ENCODE results near the gene TMEM238.

TMEM238 gene

GRCh38 chr19:55354698-55355212 lies 29.3 kb downstream of the TMEM238 start, which contains the start of gene COX6B2:
Gene COX6B2 (minus strand): TSS chr19:55354719. CDS start chr19:55354521, 198 bp downstream.
- DNase-seq = no peak

GRCh38 chr19:55353803-55354697 lies 30.0 kb downstream of the TMEM238 start:
- no peak for DNase-seq

DNA sequence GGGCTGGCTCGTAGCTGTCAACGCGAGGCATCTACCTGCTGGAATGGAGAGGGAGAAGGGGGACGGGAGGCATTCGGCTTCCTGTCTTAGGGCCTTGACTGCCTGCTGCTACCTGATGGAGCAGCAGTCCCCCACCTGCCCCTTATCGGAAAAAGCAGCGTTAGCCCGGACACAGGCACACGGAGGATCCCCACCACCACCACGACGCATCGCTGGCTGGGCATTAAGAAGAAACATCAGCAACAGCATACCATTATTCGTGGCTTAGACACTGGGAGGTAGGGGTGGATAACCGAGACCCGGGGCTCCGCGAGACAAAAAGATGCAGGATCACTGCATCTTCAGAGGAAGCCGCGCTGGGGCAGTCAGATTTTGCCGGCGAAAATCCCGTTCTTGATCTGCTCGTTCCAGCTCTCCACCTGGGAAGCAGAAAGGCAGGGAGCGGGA lies 30.7 kb downstream of the TMEM238 start:
- no peak for DNase-seq

DNA sequence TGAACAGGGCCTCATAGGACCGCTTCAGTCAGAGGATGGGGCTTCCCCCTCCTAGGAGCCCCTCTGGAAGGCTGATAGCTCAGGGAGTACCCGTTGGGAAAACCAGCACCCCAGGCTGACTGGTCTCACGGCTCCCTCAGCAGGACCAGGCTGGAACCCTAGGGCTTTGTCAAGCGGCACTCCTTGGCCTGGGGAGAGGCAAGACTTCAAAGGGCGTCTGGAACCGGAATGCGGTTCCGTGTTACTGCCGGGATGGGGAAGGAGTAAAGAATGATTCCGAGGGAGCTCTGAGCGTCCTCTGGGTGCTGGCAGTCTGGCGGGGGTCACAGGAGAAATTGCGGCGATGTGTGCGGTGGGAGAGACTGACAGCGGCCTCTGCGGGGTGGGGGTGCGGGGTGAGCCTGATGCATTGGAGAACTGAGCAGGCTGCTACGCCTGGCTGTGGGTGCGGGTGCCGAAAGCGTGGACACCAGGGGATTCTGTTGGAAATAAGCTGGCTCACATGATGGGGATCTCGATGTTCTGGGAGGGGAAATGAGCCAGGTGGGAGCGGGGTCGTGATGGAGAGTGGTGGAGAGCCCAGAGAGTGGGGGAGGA lies 31.4 kb downstream of the TMEM238 start:
- DNase-seq = no peak

GRCh38 chr19:55352040-55352439 lies 32.1 kb downstream of the TMEM238 start:
- no peak for DNase-seq

DNA sequence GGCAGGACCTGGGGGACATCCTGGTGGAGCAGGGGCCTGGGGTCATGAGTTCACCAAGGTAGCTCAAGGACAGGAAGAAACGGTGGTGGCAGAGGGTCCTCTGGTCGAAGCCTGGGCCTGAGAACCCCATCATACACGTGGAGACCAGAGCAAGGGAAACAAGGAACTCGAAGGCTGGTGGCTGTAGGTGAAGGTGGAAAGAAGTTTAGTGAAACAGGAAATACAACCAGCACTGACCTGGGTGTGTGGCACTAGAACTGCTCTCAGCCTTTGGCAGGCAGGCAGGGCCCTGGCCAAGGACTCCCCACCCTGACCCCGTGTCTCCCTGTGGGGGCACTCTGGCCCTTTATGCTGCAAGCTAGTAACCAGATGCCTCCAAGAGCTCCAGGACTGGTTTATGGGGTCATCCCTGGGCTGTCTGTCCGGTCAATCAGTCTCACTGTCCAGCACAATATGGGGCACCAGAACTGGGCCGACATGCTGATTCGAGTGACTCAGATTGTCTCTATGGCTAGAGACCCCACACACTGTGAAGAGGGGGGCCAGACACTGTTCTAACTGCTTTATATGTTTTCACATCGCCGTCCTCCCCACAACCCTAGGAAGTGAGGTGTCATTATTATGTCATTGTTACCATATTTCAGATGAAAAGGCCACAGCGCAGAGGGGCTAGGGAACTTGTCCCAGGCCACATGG lies 33.3 kb downstream of the TMEM238 start:
- DNase-seq = no peak

DNA sequence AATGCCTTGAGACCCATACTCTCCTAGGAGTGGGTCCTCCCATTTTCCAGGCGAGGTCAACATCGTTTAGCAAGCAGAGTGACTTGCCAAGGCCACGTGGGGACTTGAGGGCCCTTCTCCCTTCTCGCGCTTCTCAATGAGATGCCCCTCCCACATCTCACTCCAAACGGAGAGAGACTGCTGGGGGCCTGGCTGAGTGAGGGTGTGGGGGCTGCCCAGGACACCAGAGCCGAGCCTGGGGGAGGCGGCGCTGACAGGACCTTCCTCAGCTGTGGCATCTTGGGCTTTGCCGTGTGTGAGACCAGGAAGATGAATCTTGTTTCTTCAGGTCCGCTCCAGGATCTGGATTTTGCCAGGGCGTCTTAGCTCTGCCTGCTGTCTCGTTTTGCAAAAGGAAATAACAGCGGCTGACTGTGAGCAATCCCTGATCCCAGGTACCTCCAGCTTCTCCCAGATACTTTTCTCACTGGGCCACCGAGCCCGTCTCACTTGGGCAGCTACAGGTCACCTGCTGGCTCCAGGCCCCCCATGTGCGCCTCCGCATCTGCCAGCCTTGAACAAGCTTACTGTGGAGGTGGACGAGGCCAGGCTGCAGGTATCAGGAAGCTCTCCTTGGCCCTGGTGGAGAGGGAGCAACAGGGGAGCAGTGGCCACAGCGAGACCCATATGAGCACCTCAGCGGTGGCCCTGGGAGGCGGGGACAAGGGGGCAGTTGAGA lies 35.6 kb downstream of the TMEM238 start:
- no peak for DNase-seq

DNA sequence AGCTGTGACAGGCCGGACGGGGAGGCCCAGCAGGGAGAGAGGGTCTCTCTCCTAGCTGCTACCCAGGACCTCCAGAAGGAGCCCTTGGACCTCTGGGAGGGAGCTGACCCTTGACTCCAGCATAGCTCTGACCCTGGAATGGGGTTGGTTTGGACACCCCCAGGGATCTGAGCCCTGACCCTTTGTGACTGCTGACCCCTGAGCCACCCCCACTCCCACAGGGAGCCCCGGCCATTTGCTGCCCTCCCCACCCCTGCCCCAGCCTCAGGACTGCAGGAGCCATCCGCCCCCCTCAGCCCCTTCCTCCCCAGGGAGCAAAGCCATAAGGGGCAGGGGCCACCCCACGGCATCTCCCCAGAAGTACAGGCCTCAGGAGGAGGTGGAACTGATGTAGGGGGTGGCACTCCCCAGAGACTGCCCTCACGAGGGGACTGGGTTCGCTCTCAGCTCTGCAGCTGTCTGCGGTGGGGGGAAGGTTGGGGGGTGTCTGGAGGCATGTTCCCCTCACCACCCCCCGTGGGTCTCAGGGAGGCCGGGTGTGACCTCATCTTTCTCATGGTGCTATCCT lies 36.6 kb downstream of the TMEM238 start:
- no peak for DNase-seq

GRCh38 chr19:55346725-55347441 lies 37.2 kb downstream of the TMEM238 start:
- DNase-seq = no peak

- no peak for DNase-seq
These were observed 38.0 kb downstream of the TMEM238 start for GRCh38 chr19:55345818-55346724.

DNA sequence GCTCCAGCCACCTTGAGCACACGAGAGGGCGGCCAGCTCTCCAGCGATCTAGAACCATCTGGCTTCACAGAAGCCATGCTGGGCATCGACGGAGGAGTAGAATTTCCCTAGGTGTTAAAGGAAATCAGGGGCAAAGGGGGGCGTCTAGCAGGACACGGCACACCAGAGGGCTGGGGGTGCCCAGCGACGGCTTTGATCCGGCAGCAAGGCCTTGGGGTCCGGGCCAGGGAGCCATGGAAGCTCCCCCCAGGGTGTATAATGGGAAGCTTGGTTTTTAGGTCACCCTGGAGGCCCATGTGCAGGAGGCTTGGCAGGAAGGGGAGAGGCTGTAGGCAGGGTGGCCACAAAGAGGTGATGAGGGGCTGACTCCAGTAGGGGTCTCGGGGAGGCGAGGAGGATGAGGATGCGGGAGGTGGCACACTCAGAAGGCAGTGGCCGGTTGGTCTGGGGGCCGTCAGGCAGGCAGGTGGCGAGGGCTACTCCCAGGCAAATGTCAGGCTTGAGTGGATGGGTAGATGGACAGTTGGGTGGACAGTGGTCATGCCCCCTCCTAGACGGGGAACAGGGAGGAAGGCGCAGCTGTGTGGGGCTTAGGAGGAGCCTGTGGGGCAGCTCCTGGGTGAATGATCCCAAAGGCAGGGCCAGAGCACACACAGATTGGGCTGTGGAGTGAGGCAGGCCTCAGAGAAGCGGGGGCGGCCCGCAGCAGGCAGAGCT lies 38.8 kb downstream of the TMEM238 start:
- no peak for DNase-seq

- no peak for DNase-seq
These were observed 39.6 kb downstream of the TMEM238 start for GRCh38 chr19:55344444-55344843.

DNA sequence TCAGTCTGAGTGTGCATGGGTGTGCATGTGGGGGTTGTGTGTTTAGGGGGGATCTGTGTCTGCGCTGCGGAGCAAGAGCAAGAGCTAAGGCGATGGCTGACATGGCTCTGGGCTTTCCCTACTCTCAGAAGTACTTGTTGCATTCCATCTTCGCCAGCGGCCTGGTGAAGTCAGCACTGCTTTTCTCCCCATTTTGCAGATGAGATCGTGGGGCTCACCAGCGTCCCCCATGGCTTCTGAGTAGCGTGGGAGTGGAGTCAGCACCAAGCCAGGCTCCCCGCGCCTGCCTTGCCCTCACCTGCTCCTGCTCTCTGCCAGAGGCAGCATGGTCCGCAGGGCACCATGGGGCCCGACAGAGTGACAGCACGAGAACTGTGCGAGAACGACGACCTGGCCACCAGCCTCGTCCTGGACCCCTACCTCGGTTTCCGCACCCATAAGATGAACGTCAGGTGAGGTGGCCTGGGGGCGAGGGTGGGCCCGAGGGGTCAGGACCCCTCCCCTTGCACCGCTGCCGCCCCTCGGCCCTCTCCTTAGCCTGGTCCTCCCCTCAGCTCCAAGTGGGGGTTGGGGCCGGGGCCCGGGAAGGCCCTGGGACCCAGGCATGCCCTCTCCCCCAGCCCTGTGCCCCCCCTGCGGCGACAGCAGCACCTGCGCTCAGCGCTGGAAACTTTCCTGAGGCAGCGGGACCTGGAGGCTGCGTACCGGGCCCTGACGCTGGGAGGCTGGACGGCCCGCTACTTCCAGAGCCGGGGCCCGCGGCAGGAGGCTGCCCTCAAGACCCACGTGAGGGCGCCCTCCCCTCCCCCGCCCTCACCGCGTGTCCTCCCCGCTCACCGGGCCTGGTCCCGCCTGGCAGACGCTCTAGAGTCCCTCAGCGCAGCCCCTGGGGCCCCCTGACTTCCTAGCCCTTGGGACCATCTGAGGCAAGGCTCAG lies 42.2 kb downstream of the TMEM238 start:
- no peak for DNase-seq

DNA sequence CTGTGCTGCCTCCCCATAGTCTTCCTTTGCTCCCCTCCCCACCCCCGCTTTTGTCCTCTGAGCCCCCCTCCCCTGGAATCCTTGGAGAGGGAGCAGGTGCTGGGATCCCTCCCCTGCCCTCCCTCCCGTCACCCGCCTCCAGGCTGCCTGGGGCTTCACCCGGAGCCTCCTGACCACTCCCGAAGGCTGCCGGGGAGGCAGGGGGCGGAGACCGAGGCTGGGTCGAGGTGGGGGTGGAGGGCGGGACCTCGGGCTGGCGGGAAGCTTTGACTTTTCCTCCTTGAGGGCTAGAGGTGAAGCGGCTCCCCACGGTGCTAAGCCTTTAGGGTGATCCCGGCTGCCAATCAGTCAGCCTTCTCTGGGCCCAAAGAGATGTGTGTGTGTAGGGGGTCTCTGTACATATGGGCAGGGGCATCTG lies 42.9 kb downstream of the TMEM238 start:
- DNase-seq = no peak

DNA sequence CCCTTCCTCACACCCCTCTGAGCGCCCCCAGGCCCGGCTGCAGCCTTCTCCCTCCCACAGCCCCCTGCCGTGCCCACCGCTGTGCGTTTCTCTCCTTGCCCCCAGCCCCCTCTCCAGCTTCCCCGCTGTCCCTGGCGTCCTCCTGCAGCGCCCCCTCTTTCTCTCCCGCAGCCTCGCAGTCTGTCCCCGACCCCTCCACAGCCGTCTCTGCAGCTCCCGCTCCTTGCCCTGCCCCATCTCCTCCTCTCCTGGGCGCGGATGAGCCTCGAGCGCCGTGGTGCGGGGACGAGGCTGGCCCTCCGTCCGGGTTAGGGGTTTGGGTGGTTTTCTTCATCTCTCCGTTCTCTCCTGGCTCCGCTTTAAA lies 43.3 kb downstream of the TMEM238 start:
- no peak for DNase-seq

DNA sequence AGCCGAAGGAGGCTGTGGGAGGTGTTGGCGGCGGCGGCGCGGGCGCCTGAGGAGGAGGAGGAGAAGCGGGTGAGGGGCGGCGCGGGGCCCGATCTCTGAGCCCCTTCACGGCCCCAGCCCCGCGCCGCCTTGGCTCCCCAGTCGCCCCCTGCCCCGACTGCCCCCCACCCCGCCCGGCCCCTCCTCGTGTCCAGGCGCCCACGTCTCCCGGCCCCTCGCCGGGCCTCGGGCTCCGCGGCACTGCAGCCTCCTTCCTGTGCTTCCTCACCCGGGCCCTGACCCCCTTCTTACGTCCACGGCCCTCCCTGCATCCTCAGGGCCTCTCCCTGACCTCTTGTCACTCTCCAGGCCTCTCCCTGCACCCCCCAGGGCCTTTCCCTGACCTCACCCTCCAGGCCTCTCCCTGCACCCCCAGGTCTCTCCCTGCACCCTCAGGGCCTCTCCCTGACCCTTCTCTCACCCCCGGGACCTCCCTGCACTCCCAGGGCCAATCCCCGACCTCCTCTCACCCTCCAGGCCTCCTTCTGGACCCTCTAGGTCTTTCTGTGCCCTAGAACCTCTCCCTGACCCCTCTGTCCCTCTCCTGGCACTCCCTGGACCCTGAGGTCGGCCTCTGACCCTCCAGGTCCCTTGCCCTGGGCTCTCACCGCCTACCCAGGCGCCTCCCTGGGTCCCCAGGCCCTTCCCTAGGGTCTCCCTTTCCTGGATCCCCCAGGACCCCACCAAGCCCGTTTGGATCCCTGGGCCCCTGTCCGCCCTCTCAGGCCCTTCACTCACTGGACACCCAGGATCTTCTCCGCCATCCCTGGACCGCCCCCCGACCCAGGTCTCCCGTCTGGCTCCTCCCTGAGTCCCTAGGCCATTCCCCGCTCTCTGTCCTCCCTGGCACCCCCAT lies 44.0 kb downstream of the TMEM238 start:
- DNase-seq = no peak

GRCh38 chr19:55339105-55339888 lies 44.8 kb downstream of the TMEM238 start, which contains the start of gene KMT5C:
Gene KMT5C (plus strand): TSS chr19:55339876. CDS start chr19:55341937, 2,061 bp downstream.
- peak; percentile 100 for DNase-seq
